Stomach (tissue), 4 donors: ENCODE data around the gene RPS16.

Experiments used
- EP300 ChIP-seq: sonication (generic); formaldehyde crosslinking; IDR thresholded peaks from one replicate; pipeline ENCODE4 v1.6.1; 2017; ENCODE audit warnings: antibody characterized with exemption
- POLR2A ChIP-seq, 4 donors: fragments of 450-650 bp; IDR thresholded peaks; one replicate each; pipeline ENCODE4 v1.6.1; 2016; ENCODE audit warnings: antibody characterized with exemption in 4 of 4, control low read depth in 2 of 4, mild to moderate bottlenecking in 1 of 4, moderate library complexity in 1 of 4

DNA sequence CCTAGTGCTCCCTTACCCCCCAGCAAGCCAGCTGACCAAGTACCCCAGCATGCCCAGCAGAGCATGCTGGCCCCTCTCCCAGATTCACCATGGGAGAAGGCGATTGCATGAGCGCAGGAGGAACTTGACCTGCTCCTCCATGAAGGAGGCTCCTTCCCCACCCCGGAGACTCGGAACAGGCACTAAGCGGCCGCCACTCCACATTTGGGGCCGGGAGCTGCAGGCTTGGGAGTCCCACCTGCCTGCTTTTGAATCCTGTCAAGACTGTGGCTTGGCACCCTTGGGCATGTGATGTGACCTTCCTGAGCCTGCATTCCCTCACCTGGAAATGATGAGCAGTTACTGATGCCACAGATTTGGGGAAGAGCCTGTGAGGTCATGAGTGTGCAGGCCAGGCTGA, 32.2 kb upstream of the RPS16 start:
- TF ChIP-seq POLR2A (IDR thresholded peaks at IDR 0.05) = no peak
- TF ChIP-seq EP300 = no peak
